Liver (tissue), 9 donors: ENCODE results near the gene ACBD3. TPM values are rescaled to one million over a fixed set of nuclear protein-coding genes. Genes with fewer than 3 reads are reported as not detected.

Experiments used
- DNase-seq: peaks from one replicate; pipeline ENCODE4 v3.0.0-alpha.2; 2017; ENCODE audit warnings: low spot score
- H3K27ac ChIP-seq, 2 donors: one replicate each; pipeline ENCODE4 v1.7.0; 2013; ENCODE audit warnings: inconsistent platforms in 2 of 2, low read length in 2 of 2, control low read depth in 1 of 2, low read depth in 1 of 2, mild to moderate bottlenecking in 1 of 2
- H3K27me3 ChIP-seq, 4 donors: one replicate each; pipeline versions ENCODE4 v1.6.1 to v1.7.0; 2013; ENCODE audit warnings: low read length in 3 of 4, inconsistent platforms in 1 of 4, mild to moderate bottlenecking in 1 of 4, moderate library complexity in 1 of 4; ENCODE audit not compliant: control insufficient read depth in 4 of 4, insufficient read depth in 4 of 4
- H3K36me3 ChIP-seq, 4 donors: one replicate each; pipeline versions ENCODE4 v1.6.1 to v1.7.0; 2013; ENCODE audit warnings: low read length in 3 of 4, mild to moderate bottlenecking in 3 of 4, low read depth in 1 of 4, moderate library complexity in 1 of 4; ENCODE audit not compliant: control insufficient read depth in 4 of 4, insufficient read depth in 3 of 4
- H3K4me1 ChIP-seq, 4 donors: one replicate each; pipeline versions ENCODE4 v1.6.1 to v1.7.0; 2013; ENCODE audit warnings: low read length in 3 of 4, mild to moderate bottlenecking in 3 of 4, moderate library complexity in 1 of 4; ENCODE audit not compliant: control insufficient read depth in 4 of 4, insufficient read depth in 4 of 4
- H3K4me3 ChIP-seq, 3 donors: one replicate each; pipeline versions ENCODE4 v1.6.1 to v1.7.0; 2013; ENCODE audit warnings: low read length in 3 of 3, control low read depth in 1 of 3, low read depth in 1 of 3, mild to moderate bottlenecking in 1 of 3
- H3K9ac ChIP-seq, 2 donors: one replicate each; pipeline ENCODE4 v1.7.0; 2013; ENCODE audit warnings: low read length in 2 of 2, mild to moderate bottlenecking in 2 of 2, moderate library complexity in 2 of 2, control low read depth in 1 of 2, low read depth in 1 of 2
- H3K9me3 ChIP-seq, 4 donors: one replicate each; pipeline versions ENCODE4 v1.6.1 to v1.7.0; 2013; ENCODE audit warnings: low read length in 3 of 4; ENCODE audit not compliant: control insufficient read depth in 4 of 4
- EGR1 ChIP-seq, 2 donors: IDR thresholded peaks; 2 replicates each; pipeline ENCODE4 v1.6.1; 2016 to 2018; ENCODE audit warnings: antibody characterized with exemption in 2 of 2, low read depth in 2 of 2
- FOXA1 ChIP-seq: IDR thresholded peaks from 2 replicates; pipeline ENCODE4 v1.6.1; 2016; ENCODE audit warnings: antibody characterized with exemption
- FOXA2 ChIP-seq: IDR thresholded peaks from 2 replicates; pipeline ENCODE4 v1.6.1; 2016; ENCODE audit warnings: antibody characterized with exemption
- HNF4A ChIP-seq, 2 donors: conservative IDR thresholded peaks; 2 replicates each; pipeline ENCODE4 v1.6.1; 2016; ENCODE audit warnings: antibody characterized with exemption in 2 of 2, mild to moderate bottlenecking in 2 of 2
- HNF4G ChIP-seq: IDR thresholded peaks from 2 replicates; pipeline ENCODE4 v1.6.1; 2016; ENCODE audit warnings: antibody characterized with exemption
- JUND ChIP-seq, 2 donors: IDR thresholded peaks; 2 replicates each; pipeline ENCODE4 v1.6.1; 2016; ENCODE audit warnings: antibody characterized with exemption in 2 of 2
- NR2F2 ChIP-seq: IDR thresholded peaks from 2 replicates; pipeline ENCODE4 v1.6.1; 2016; ENCODE audit warnings: antibody characterized with exemption
- RAD21 ChIP-seq, 2 donors: IDR thresholded peaks; 2 replicates each; pipeline ENCODE4 v1.6.1; 2016; ENCODE audit warnings: antibody characterized with exemption in 2 of 2, mild to moderate bottlenecking in 2 of 2
- RXRA ChIP-seq, 2 donors: IDR thresholded peaks; 2 replicates each; pipeline ENCODE4 v1.6.1; 2017 to 2018; ENCODE audit warnings: antibody characterized with exemption in 2 of 2, mild to moderate bottlenecking in 1 of 2
- SP1 ChIP-seq: IDR thresholded peaks from 2 replicates; pipeline ENCODE4 v1.6.1; 2018; ENCODE audit warnings: antibody characterized with exemption, mild to moderate bottlenecking
- TAF1 ChIP-seq: conservative IDR thresholded peaks from 2 replicates; pipeline ENCODE4 v1.6.1; 2016; ENCODE audit warnings: antibody characterized with exemption, mild to moderate bottlenecking
- YY1 ChIP-seq: IDR thresholded peaks from 2 replicates; pipeline ENCODE4 v1.6.1; 2016; ENCODE audit warnings: antibody characterized with exemption, mild to moderate bottlenecking
- WGBS: extraction: QIAGEN DNeasy Blood & Tissue Kit; methylation state at CpG from one replicate; pipeline ENCODE4 v1.1.7; 2013; 5-methylcytosine and 5-hydroxymethylcytosine counted together
- polyA plus RNA-seq, 2 donors: library from polyadenylated mRNA; stranded (reverse) in 1 of 2; unstranded in 1 of 2; fragments of 200-250 nt in 1 of 2; fragments of >200 nt in 1 of 2; fragmentation: Nextera tagmentation in 1 of 2; extraction: Ambion mirVana in 1 of 2; gene quantifications; one replicate each; pipeline versions ENCODE4 v1.2.1 to v1.2.3, GENCODE V29; 2013 to 2015
- total RNA-seq, 2 donors: library from RNA; depleted of rRNA; stranded (reverse); fragments of >200 nt; gene quantifications; one replicate each; pipeline ENCODE4 v1.2.3, GENCODE V29; 2014
- TF ChIP-seq, protein P1 (sequence below): IDR thresholded peaks from 2 replicates; pipeline ENCODE4 v1.6.1; 2016; ENCODE audit warnings: antibody characterized with exemption, mild to moderate bottlenecking
- TF ChIP-seq, protein P2 (sequence below): IDR thresholded peaks from 2 replicates; pipeline ENCODE4 v1.6.1; 2016; ENCODE audit warnings: antibody characterized with exemption
- TF ChIP-seq, protein P3 (sequence below): IDR thresholded peaks from 2 replicates; pipeline ENCODE4 v1.6.1; 2016; ENCODE audit warnings: antibody characterized with exemption
- TF ChIP-seq, protein P4 (sequence below): IDR thresholded peaks from 2 replicates; pipeline ENCODE4 v1.6.1; 2016; ENCODE audit warnings: antibody characterized with exemption
- donor health status: healthy.
- donor health status: healthy.
- donor health status: healthy.
- donor health status: healthy.
- donor health status: healthy.

ACBD3 gene
- total and polyA plus RNA-seq, 4 donors, result 9.0 to 26.9 (median 14.1) TPM

DNA sequence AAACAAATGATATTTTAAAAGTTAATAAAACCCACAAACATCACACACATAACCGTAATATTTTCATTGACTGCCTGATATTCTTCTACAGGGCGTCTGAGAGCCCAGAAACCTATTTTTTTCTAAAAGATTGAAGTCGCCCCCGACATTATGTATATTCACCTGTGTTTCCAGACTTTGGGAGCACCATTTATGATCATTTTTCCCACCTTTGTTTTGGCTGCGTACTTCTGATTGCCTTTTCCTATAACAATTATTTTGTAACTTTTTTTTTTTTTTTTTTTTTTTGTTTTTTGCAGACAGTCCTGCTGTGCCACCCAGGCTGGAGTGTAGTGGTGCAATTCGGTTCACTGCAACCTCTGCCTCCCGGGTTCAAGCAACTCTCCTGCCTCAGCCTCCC lies 839 bp upstream of the ACBD3 start:
- Histone ChIP-seq H3K27me3 (no peaks in the 10 kb centered on the region), H3K4me1 (peaks cover 1 to 20% (median 12%) of the 10 kb centered on the region in 4 donors), H3K9me3 (no peaks in the 10 kb centered on the region), H3K9ac (no peak overlapping the region), H3K36me3 (no peaks in the 10 kb centered on the region), H3K27ac (no peak overlapping the region), H3K4me3 (peak overlapping the region in 2 of 3 donors; percentile 76 to 95)
- no peak for TF ChIP-seq RAD21 (IDR thresholded peaks at IDR 0.05)
- TF ChIP-seq JUND (IDR thresholded peaks at IDR 0.05), result no peak
- TF ChIP-seq EGR1 (IDR thresholded peaks at IDR 0.05; ENCODE audit: low read depth in 2 of 2), result no peak
- TF ChIP-seq, protein P1, sequence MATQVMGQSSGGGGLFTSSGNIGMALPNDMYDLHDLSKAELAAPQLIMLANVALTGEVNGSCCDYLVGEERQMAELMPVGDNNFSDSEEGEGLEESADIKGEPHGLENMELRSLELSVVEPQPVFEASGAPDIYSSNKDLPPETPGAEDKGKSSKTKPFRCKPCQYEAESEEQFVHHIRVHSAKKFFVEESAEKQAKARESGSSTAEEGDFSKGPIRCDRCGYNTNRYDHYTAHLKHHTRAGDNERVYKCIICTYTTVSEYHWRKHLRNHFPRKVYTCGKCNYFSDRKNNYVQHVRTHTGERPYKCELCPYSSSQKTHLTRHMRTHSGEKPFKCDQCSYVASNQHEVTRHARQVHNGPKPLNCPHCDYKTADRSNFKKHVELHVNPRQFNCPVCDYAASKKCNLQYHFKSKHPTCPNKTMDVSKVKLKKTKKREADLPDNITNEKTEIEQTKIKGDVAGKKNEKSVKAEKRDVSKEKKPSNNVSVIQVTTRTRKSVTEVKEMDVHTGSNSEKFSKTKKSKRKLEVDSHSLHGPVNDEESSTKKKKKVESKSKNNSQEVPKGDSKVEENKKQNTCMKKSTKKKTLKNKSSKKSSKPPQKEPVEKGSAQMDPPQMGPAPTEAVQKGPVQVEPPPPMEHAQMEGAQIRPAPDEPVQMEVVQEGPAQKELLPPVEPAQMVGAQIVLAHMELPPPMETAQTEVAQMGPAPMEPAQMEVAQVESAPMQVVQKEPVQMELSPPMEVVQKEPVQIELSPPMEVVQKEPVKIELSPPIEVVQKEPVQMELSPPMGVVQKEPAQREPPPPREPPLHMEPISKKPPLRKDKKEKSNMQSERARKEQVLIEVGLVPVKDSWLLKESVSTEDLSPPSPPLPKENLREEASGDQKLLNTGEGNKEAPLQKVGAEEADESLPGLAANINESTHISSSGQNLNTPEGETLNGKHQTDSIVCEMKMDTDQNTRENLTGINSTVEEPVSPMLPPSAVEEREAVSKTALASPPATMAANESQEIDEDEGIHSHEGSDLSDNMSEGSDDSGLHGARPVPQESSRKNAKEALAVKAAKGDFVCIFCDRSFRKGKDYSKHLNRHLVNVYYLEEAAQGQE, result no peak
- TF ChIP-seq SP1, result no peak
- no peak for TF ChIP-seq TAF1
- no peak for TF ChIP-seq RXRA (IDR thresholded peaks at IDR 0.05)
- TF ChIP-seq, protein P2, sequence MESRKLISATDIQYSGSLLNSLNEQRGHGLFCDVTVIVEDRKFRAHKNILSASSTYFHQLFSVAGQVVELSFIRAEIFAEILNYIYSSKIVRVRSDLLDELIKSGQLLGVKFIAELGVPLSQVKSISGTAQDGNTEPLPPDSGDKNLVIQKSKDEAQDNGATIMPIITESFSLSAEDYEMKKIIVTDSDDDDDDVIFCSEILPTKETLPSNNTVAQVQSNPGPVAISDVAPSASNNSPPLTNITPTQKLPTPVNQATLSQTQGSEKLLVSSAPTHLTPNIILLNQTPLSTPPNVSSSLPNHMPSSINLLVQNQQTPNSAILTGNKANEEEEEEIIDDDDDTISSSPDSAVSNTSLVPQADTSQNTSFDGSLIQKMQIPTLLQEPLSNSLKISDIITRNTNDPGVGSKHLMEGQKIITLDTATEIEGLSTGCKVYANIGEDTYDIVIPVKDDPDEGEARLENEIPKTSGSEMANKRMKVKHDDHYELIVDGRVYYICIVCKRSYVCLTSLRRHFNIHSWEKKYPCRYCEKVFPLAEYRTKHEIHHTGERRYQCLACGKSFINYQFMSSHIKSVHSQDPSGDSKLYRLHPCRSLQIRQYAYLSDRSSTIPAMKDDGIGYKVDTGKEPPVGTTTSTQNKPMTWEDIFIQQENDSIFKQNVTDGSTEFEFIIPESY, result no peak
- TF ChIP-seq, protein P3, sequence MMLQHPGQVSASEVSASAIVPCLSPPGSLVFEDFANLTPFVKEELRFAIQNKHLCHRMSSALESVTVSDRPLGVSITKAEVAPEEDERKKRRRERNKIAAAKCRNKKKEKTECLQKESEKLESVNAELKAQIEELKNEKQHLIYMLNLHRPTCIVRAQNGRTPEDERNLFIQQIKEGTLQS, result no peak
- TF ChIP-seq NR2F2, result no peak
- TF ChIP-seq YY1, result no peak
- TF ChIP-seq HNF4A (conservative IDR thresholded peaks at IDR 0.05), result no peak
- TF ChIP-seq, protein P4, sequence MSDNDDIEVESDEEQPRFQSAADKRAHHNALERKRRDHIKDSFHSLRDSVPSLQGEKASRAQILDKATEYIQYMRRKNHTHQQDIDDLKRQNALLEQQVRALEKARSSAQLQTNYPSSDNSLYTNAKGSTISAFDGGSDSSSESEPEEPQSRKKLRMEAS, result no peak
- TF ChIP-seq FOXA1, result no peak
- no peak for TF ChIP-seq FOXA2
- TF ChIP-seq HNF4G, result no peak
- no peak for DNase-seq
- 93% methylated on average over 7 of the region's 7 CpGs for WGBS

DNA sequence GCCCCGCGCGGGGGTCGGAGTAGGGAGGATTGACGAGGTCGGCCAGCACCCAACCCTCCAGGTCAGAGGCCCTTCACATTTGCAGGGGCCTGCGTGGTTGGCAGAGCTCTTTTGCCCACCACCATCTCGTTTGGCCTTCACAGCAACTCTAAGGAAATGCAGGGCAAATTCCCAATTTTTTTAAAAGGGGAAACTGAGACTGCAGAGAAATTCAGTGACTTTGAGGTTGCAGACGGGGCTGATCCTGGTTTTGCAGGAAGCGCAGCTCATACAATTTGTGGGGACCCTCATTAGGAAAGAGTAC lies 430 bp upstream of the ACBD3 start:
- TF ChIP-seq TAF1 (no peak), JUND (IDR thresholded peaks at IDR 0.05) (no peak), EGR1 (IDR thresholded peaks at IDR 0.05; ENCODE audit: low read depth in 2 of 2) (no peak), FOXA2 (no peak), SP1 (no peak), RXRA (IDR thresholded peaks at IDR 0.05) (no peak), NR2F2 (no peak), HNF4G (no peak)
- TF ChIP-seq, protein P2, result no peak
- TF ChIP-seq, protein P1, result no peak
- TF ChIP-seq, protein P4, result no peak
- peak overlapping the region; percentile 52 to 95 for H3K9ac ChIP-seq
- peak overlapping the region; percentile 76 to 95 (median 92) for H3K4me3 ChIP-seq
- WGBS, result 11% methylated on average over 10 of the region's 10 CpGs
- no peak for DNase-seq
- H3K36me3 ChIP-seq, result no peaks in the 10 kb centered on the region
- H3K27me3 ChIP-seq, result no peaks in the 10 kb centered on the region
- H3K4me1 ChIP-seq, result peaks cover 1 to 22% (median 13%) of the 10 kb centered on the region in 4 donors
- no peaks in the 10 kb centered on the region for H3K9me3 ChIP-seq
- peak overlapping the region; percentile 56 to 84 for H3K27ac ChIP-seq
